Sigmoid colon (tissue), 4 donors: Measurements from ENCODE around the gene TMEM120B.

Experiments
- EP300 ChIP-seq, 4 donors: sonication (generic); formaldehyde crosslinking; IDR thresholded peaks; one replicate each; pipeline ENCODE4 v1.6.1; 2017; ENCODE audit warnings: antibody characterized with exemption in 4 of 4
- POLR2A ChIP-seq, 2 donors: fragments of 450-650 bp; IDR thresholded peaks; one replicate each; pipeline ENCODE4 v1.6.1; 2016; ENCODE audit warnings: antibody characterized with exemption in 2 of 2, mild to moderate bottlenecking in 2 of 2, moderate library complexity in 2 of 2
- TF ChIP-seq, protein P1 (sequence below), 4 experiments: fragments of 450-650 bp in 3 of 4; fragments of 200-600 bp in 1 of 4; IDR thresholded peaks; one replicate each; pipeline ENCODE4 v1.5.1; 2016 to 2019; ENCODE audit warnings: antibody characterized with exemption in 4 of 4, mild to moderate bottlenecking in 3 of 4, moderate library complexity in 2 of 4

DNA sequence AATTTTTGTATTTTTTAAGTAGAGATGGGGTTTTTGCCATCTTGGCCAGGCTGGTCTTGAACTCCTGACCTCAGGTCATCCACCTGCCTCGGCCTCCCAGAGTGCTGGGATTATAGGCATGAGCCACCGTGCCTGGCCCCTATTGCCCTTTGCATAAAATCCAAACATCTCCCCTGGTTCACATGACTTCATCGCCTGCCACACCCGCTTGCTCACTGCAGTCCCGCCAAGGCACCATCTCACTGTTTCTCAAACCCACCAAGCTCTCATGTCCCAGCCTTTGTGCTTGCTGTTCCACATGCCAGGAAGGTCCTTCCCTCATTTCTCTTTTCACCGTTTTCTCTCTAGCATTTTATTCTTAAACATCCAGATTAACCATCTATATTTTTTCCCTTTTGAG, 71.2 kb downstream of the TMEM120B start:
- TF ChIP-seq, protein P1, sequence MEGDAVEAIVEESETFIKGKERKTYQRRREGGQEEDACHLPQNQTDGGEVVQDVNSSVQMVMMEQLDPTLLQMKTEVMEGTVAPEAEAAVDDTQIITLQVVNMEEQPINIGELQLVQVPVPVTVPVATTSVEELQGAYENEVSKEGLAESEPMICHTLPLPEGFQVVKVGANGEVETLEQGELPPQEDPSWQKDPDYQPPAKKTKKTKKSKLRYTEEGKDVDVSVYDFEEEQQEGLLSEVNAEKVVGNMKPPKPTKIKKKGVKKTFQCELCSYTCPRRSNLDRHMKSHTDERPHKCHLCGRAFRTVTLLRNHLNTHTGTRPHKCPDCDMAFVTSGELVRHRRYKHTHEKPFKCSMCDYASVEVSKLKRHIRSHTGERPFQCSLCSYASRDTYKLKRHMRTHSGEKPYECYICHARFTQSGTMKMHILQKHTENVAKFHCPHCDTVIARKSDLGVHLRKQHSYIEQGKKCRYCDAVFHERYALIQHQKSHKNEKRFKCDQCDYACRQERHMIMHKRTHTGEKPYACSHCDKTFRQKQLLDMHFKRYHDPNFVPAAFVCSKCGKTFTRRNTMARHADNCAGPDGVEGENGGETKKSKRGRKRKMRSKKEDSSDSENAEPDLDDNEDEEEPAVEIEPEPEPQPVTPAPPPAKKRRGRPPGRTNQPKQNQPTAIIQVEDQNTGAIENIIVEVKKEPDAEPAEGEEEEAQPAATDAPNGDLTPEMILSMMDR (IDR thresholded peaks at IDR 0.05): no peak
- TF ChIP-seq EP300 (IDR thresholded peaks at IDR 0.05): no peak
- TF ChIP-seq POLR2A (IDR thresholded peaks at IDR 0.05): no peak
